GM19025 (cell line): ENCODE measurements around the gene RELN.
"Not testable (repeated sequence)": the region's sequence is repeated elsewhere in the genome, so short reads cannot be mapped to it uniquely, and the experiment has no call there.

Source experiments
- ATAC-seq: cut with Tn5 transposase; IDR thresholded peaks from one replicate; pipeline ENCODE4 v1.9.1; 2021; ENCODE audit warnings: mild to moderate bottlenecking, low read depth, moderate library complexity; ENCODE audit not compliant: unreplicated experiment

RELN gene

GRCh38 chr7:103538964-103539709, 450.3 kb downstream of the RELN start:
- ATAC-seq: no peak

GRCh38 chr7:103533761-103534160, 455.7 kb downstream of the RELN start:
- no peak for ATAC-seq

DNA sequence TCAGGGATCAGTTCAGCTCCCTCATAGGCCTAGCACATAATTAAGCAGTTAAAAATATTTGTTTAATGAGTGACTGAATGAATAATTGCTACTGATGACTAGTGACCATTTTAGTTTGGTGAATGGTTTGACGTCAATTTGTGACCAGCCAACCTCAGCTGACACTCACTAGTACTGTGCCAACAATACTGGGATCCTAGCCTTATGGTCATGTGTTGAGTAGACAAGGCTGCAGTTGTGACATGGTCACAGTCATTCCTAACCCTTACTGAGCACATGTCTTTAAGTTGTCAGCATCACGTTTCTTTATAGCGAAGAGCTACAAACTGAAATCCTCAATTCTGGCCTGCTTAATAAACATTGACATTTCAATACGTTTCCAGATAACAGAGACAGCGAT, 456.5 kb downstream of the RELN start:
- no peak for ATAC-seq

DNA sequence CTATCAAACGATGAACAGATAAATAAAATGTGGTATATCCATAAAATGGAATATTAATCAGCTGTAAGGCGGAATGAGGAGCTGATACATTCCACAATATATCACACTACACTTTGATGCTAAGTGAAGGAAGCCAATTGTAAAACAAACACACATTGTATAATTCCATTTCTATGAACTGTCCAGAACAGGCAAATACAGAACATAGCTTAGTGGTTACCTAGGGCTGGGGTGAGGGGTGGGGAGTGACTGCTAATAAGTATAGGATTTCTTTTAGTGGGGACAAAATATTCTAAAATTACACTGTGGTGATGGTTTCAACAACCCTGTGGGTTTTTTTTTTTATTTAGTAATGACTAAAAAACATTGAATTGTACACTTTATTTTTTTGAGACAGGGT, 461.3 kb downstream of the RELN start:
- ATAC-seq: no peak

DNA sequence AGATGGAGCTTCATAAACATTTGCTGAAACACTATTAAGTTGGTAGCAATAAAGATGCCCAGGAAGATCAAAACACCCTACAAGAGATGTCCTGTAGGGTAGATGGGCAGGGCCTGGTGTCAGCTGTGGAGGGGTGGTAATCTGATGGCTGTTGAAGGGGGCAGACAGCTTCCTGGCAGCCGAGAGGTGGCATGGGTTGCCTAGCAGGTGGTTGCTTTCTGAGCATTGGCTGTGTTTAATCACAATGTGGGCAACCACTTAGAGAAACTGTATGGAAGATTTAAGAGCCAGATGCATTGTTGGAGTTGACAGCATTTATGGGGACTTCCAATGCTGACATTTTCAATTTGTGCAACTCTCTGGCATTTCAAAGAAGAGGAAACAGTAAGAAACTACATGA, 463.5 kb downstream of the RELN start:
- ATAC-seq: no peak

DNA sequence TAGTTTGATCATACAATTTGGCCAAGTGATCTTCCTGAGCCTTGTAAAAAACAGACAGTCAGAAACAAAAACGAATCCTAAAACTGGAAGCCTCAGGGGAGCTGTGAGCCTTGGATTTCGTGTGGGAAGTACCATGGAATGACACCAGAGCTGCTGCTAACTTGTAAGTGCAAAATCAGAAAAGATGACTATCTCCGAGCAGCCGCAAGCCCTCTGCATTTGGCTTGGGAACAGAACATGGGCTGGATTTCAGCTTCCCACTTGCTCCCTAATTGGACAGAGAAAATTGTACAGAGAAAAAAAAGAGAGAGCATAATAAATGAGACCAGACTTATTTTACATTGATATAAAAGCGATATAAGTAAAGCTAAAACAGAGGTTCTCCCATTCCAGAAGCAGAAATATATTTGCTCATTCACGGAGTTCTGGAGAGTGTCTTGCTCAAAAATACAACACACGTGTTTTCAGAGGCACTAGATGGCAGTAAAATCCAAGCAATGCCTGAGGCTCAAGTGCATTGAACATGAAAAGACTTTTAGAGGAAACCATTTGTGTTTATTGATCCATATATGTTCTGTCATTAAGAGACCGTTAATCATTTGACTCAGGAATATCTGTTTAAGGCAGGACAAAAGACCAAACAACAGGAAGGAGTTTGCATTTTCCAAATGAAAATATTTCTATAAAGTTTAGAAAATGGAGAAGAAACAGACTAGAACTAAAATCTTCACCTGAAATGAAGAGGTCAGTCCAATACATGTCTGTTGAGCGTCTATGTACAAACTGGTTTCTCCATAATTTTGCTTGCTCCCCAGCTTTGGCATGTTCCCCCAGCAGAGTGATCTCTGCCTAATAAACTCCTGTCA, 465.2 kb downstream of the RELN start:
- no peak for ATAC-seq

DNA sequence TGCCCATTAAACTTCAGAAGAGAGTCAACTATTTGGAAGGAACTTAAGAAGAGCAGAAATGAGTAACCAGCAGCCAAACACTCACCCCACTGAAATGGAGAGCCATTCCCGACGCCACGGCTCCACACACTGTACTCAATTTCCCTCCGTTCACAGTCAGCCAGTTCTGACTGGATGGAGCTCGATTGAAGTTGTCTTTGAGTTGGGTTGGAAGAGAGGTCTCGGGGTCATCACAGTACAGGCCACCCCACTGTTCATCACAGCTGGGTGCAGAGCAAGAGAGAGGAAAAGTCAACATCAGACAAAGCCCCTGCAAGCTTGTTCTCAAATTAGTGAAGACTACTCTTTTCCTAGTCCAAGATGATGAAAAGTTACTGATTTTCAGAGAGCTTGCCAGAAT, 467.5 kb downstream of the RELN start:
- ATAC-seq: no peak

- no peak for ATAC-seq
Observed at GRCh38 chr7:103504505-103505135, 484.8 kb downstream of the RELN start.

DNA sequence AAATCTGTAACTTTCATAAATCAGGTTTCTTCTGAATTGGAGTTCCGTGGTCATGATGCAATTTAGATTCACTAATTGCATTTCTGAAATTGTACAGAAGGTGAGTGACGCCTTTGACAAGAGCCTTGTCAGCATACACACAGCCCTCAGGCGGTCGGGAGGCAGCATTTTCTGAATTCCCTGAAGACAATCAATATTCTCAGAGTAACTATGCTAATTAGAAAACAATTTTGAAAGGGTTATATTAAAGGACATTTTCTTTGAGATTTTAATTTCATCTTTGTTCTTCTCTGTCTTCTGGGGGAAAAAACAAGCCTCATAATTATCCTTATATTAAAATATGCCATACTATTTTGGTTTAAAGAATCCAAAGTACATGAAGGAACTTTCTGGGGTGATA, 488.3 kb downstream of the RELN start:
- no peak for ATAC-seq

- no peak for ATAC-seq
Observed at GRCh38 chr7:103499976-103500375, 489.5 kb downstream of the RELN start.

DNA sequence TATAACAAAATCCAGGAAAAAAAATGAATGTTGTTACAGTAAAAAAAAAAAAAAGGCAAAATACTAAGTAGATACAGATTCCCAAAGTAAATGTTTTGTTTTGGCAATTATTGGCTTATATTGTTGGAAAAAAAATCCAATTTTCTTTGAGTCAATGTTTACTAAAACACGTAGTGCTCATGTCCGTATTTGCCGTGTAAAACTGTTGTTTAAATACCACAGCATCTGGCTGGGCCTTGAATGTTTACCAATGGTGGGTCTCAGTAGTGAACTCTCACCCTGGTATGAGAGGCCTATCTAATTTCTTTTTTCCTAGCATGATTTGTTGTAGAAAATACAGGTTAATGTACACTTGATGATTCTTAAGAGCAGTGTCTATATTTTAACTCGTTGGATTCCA, 502.0 kb downstream of the RELN start:
- ATAC-seq: no peak

DNA sequence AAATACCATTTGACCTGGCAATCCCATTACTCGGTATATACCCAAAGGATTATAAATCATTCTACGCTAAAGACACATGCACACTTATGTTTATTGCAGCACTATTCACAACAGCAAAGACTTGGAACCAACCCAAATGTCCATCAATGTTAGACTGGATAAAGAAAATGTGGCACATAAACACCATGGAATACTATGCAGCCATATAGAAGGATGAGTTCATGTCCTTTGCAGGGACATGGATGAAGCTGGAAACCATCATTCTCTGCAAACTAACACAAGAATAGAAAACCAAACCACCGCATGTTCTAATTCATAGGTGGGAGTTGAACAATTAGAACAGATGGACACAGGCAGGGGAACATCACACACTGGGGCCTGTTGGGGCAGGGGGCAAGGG, 502.6 kb downstream of the RELN start:
- not testable (repeated sequence) for ATAC-seq

DNA sequence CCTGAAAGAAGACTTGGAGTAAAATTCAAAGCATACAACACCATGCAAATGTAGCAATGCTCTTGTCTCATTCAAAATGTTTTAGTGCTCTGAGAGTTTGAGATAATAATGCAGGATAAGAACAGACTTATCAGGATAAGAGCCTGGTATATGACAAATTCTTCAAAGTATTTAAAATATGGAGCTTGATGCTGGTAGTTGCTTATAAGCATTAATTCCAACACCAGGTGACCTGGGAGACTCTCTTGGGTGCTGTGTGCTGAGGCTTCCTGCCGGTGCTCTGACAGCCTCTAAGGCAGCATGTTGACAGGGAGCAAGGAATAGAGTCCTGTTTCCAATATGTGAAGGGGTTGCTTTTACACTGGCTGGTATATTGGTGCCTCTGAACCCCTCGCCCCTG, 508.7 kb downstream of the RELN start:
- no peak for ATAC-seq

- no peak for ATAC-seq
Observed at GRCh38 chr7:103474956-103475355, 514.5 kb downstream of the RELN start.

- ATAC-seq: no peak
Observed at GRCh38 chr7:103469095-103469948, 520.1 kb downstream of the RELN start.

DNA sequence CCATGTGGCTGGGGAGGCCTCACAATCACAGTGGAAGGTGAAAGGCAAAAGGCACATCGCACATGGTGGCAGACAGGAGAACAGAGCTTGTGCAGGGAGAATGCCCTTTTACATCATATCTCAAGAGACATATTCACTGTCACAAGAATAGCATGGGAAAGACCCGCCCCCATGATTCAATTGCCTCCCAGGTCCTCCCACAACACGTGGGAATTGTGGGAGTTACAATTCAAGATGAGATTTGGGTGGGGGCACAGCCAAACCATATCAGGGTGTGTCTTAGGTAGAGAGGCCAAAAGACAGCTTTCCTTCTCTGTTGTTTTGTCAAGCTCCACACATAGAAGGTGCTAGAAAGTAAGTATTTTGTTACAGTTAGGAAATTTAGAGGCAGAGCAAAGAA, 522.6 kb downstream of the RELN start:
- no peak for ATAC-seq

- ATAC-seq: no peak
Observed at GRCh38 chr7:103462358-103462757, 527.1 kb downstream of the RELN start.

GRCh38 chr7:103447073-103447960, 542.1 kb downstream of the RELN start:
- no peak for ATAC-seq

- no peak for ATAC-seq
Observed at GRCh38 chr7:103446049-103446520, 543.4 kb downstream of the RELN start, which contains the start of gene SLC26A5. Gene SLC26A5, minus strand, starts transcription at chr7:103446207. Its CDS starts 24,693 bp downstream, at chr7:103421514.
